HG03432 (cell line): ENCODE data around the gene ANKRD30B.
"Not testable (repeated sequence)": the region's sequence is repeated elsewhere in the genome, so short reads cannot be mapped to it uniquely, and the experiment has no call there.

Experiments used
- ATAC-seq: cut with Tn5 transposase; IDR thresholded peaks from one replicate; pipeline ENCODE4 v1.9.1; 2021; ENCODE audit warnings: mild to moderate bottlenecking, moderate library complexity; ENCODE audit not compliant: unreplicated experiment

ANKRD30B gene

DNA sequence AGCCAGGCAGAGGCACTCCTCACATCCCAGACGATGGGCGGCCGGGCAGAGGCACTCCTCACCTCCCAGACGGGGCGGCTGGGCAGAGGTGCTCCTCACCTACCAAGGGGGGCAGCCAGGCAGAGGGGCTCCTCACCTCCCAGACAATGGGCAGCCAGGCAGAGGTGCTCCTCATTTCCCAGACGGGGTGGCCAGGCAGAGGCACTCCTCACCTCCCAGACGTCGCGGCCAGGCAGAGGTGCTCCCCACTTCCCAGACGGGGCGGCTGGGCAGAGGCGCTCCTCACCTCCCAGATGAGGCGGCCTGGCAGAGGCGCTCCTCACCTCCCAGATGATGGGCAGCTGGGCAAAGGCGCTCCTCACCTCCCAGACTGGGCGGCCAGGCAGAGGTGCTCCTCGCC lies 107.7 kb downstream of the ANKRD30B start:
- ATAC-seq: not testable (repeated sequence)

DNA sequence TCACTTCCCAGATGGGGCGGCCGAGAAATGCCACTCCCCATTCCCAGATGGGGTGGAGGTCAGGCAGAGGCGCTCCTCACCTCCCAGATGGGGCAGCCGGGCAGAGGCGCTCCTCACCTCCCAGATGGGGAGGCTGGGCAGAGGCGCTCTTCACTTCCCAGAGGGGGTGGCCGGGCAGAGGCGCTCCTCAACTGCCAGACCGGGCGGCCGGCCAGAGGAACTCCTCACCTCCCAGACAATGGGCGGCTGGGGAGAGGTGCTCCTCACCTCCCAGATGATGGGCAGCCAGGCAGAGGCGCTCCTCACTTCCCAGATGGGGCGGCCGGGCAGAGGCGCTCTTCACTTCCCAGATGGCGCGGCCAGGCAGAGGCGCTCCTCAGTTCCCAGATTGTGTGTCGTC lies 108.3 kb downstream of the ANKRD30B start:
- ATAC-seq: not testable (repeated sequence)

DNA sequence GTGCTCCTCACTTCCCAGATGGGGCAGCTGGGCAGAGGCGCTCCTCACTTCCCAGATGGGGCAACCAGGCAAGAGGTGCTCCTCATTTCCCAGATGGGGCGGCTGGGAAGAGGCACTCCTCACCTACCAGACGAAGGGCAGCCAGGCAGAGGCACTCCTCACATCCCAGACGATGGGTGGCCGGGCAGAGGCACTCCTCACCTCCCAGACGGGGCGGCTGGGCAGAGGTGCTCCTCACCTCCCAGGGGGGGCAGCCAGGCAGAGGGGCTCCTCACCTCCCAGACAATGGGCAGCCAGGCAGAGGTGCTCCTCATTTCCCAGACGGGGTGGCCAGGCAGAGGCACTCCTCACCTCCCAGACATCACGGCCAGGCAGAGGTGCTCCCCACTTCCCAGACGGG lies 110.5 kb downstream of the ANKRD30B start:
- not testable (repeated sequence) for ATAC-seq

DNA sequence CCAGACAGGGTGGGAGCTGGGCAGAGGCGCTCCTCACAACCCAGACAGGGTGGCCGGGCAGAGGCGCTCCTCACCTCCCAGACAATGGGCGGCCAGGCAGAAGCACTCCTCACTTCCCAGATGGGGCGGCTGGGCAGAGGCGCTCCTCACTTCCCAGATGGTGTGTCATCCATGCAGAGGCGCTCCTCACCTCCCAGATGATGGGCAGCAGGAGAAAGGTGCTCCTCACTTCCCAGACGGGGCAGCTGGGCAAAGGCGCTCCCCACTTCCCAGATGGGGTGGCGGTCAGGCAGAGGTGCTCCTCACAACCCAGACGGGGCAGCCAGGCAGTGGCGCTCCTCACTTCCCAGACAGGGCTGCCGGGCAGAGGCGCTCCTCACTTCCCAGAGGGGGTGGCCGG lies 112.0 kb downstream of the ANKRD30B start:
- not testable (repeated sequence) for ATAC-seq

DNA sequence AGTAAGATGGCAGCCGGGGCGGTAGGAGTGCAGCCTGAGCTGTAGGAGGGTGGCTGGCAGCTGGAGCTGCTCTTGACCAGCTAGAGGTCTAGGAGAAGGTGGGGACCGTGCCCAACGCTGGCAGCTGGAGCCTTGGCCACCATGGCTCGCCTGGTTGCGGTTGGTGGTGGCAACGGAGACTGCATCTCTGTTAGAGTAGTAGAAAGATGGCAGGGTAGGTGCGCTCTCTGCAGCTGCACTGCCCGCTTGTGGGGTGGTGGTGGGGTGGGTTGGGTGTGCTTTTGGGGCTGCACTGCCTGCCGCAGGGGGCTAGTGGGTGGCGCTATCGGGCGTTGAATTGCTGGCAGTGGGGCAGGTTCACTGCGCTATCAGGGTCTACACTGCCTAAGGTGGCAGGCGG lies 118.5 kb downstream of the ANKRD30B start:
- not testable (repeated sequence) for ATAC-seq

DNA sequence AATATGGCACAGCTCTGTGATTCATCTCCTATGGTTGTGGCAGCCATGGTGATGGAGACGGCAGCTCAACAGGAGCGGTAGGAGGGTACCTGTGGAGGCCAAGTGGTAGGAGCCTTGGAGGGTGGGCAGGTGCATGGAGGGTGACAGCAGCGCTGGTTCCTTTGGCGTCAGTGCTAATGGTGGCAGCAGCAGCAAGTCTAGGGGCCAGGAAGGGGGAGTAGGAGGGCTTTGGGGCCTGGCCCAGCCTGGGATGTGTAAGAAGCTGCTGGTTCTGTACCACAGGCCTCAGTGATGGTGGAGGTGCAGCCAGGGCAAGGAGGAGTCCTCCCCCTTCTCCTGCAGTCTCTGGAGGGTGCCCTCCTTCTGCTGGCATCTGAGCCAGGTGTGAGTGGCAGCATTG lies 120.0 kb downstream of the ANKRD30B start:
- not testable (repeated sequence) for ATAC-seq

DNA sequence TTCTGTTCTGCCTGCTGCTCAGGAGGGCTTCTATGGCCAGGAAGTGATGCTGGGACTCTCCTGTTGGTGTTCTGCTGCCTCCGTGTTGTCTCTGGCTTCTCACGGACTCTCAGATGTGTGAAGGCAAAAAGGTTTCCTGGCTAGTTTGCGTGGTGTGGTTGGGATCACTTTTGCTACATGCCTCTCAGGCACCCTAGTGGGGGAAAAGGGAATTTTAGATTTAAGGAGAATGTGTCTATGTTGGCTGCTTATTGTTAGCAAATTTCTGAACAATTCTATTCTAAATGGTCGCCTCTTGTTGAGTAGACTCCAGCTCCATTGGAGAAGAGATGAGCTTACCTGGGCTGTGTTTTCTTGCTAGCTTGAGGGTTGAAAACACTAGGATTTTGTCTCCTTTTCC lies 120.9 kb downstream of the ANKRD30B start:
- ATAC-seq: not testable (repeated sequence)

DNA sequence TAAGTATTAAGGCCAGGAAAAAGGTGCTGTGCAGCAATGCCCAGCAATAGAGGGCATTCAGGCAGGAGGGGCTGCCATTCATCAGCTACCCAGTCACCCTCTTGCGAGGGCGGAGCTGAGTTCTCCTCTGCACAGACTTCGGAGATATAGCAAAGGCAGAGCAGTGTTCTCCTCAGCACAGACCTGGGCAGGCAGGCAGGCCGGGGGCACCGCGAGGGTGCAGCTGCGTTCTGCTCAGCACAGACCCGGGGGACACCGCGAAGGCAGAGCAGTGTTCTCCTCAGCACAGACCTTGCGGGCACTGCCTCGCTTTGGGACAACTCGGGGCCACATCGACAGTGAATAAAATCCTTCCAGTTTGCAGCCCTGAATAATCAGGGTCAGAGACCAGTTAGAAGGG lies 130.9 kb downstream of the ANKRD30B start:
- ATAC-seq: not testable (repeated sequence)

DNA sequence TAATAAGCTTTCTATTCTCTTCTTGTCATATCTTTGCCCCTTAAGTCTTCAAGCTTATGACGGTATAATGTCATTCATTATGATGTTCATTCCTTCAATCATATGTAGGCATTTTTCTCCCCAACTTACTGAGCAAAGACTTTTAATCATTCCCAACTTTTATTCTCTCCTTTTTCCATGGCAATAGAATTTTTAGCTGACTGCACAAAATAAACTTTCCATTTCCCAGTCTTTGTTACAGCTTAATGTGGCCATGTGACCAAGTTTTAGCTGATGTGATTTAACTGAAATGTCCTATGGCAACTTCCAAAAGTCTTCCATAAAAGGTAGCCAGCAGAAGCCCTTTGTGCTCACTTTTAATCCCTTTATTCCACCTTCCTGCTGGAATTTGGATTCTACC lies 152.5 kb downstream of the ANKRD30B start:
- no peak for ATAC-seq
